Type B pancreatic cell (in vitro differentiated cells): ENCODE data around the gene NXPH3. TPM values are rescaled to one million over a fixed set of nuclear protein-coding genes. Genes with fewer than 3 reads are reported as not detected.

Experiments used
- DNase-seq: peaks from one replicate; pipeline ENCODE4 v3.0.0; 2021; ENCODE audit warnings: mixed read lengths; ENCODE audit not compliant: unreplicated experiment; ENCODE audit errors: extremely low spot score
- H3K27ac Mint-ChIP-seq: 2 replicates; pipeline ENCODE4 v1.8.0; 2021; ENCODE audit warnings: mild to moderate bottlenecking, mixed read lengths
- H3K27me3 Mint-ChIP-seq: 2 replicates; pipeline ENCODE4 v1.8.0; 2021; ENCODE audit warnings: mixed read lengths
- H3K36me3 Mint-ChIP-seq: 2 replicates; pipeline ENCODE4 v1.8.0; 2021; ENCODE audit warnings: mixed read lengths
- H3K4me1 Mint-ChIP-seq: one replicate; pipeline ENCODE4 v1.8.0; 2021; ENCODE audit warnings: mixed read lengths; ENCODE audit not compliant: unreplicated experiment
- H3K4me3 Mint-ChIP-seq: 2 replicates; pipeline ENCODE4 v1.8.0; 2021; ENCODE audit warnings: mild to moderate bottlenecking, mixed read lengths
- H3K9me3 Mint-ChIP-seq: 2 replicates; pipeline ENCODE4 v1.8.0; 2021; ENCODE audit warnings: mixed read lengths
- CTCF ChIP-seq: fragments of 200-600 bp; sonication (generic); conservative IDR thresholded peaks from 2 replicates; pipeline ENCODE4 v1.5.0; 2021; ENCODE audit warnings: antibody characterized with exemption, mild to moderate bottlenecking
- total RNA-seq: library from RNA; stranded (reverse); gene quantifications from 2 replicates; pipeline ENCODE4 v1.2.1, GENCODE V29; 2021; ENCODE audit warnings: low replicate concordance

Gene NXPH3
- total RNA-seq, 1 donor from 2014 or later: 0.46 TPM

GRCh38 chr17:49618028-49618611 is 42.4 kb downstream of the NXPH3 start:
- DNase-seq: no peak
- H3K27me3 Mint-ChIP-seq: no peaks in the 10 kb centered on the region
- no peaks in the 10 kb centered on the region for H3K4me1 Mint-ChIP-seq
- H3K36me3 Mint-ChIP-seq: peaks cover 16% of the 10 kb centered on the region
- TF ChIP-seq CTCF: no peak
- no peak overlapping the region for H3K4me3 Mint-ChIP-seq
- H3K9me3 Mint-ChIP-seq: no peaks in the 10 kb centered on the region
- no peak overlapping the region for H3K27ac Mint-ChIP-seq

GRCh38 chr17:49621420-49621819 is 45.7 kb downstream of the NXPH3 start:
- no peak for TF ChIP-seq CTCF
- no peak overlapping the region for H3K4me3 Mint-ChIP-seq
- no peaks in the 10 kb centered on the region for H3K27me3 Mint-ChIP-seq

GRCh38 chr17:49621946-49622529 is 46.4 kb downstream of the NXPH3 start:
- no peak for TF ChIP-seq CTCF
- H3K4me1 Mint-ChIP-seq: no peaks in the 10 kb centered on the region
- no peak for DNase-seq
- H3K27me3 Mint-ChIP-seq: no peaks in the 10 kb centered on the region
- no peak overlapping the region for H3K27ac Mint-ChIP-seq
- peaks cover 16% of the 10 kb centered on the region for H3K36me3 Mint-ChIP-seq
- no peaks in the 10 kb centered on the region for H3K9me3 Mint-ChIP-seq
- H3K4me3 Mint-ChIP-seq: no peak overlapping the region

More at GRCh38 chr17:49621420-49621819, 45.7 kb downstream of the NXPH3 start:
- no peak for DNase-seq
- Mint-ChIP-seq H3K36me3 (peaks cover 16% of the 10 kb centered on the region), H3K27ac (no peak overlapping the region), H3K9me3 (no peaks in the 10 kb centered on the region), H3K4me1 (no peaks in the 10 kb centered on the region)

- DNase-seq: no peak
- Mint-ChIP-seq H3K27ac (no peak overlapping the region), H3K36me3 (peaks cover 5% of the 10 kb centered on the region), H3K27me3 (no peaks in the 10 kb centered on the region), H3K9me3 (no peaks in the 10 kb centered on the region), H3K4me1 (peaks cover 8% of the 10 kb centered on the region), H3K4me3 (no peak overlapping the region)
- no peak for TF ChIP-seq CTCF
Measured at GRCh38 chr17:49624896-49625295, 49.2 kb downstream of the NXPH3 start.

GRCh38 chr17:49629447-49629846 is 53.8 kb downstream of the NXPH3 start:
- no peaks in the 10 kb centered on the region for H3K27me3 Mint-ChIP-seq
- no peak overlapping the region for H3K27ac Mint-ChIP-seq
- DNase-seq: no peak
- peaks cover 31% of the 10 kb centered on the region for H3K4me1 Mint-ChIP-seq
- H3K4me3 Mint-ChIP-seq: no peak overlapping the region
- H3K36me3 Mint-ChIP-seq: no peaks in the 10 kb centered on the region
- no peak for TF ChIP-seq CTCF
- no peaks in the 10 kb centered on the region for H3K9me3 Mint-ChIP-seq
